UCSD-AML1 (cell line): Measurements from ENCODE around the gene REST.

Source experiments
- DNase-seq: peaks from one replicate; lab custom pipeline; 2025; ENCODE audit not compliant: unreplicated experiment; lab: John Stamatoyannopoulos, UW

Gene REST

DNA sequence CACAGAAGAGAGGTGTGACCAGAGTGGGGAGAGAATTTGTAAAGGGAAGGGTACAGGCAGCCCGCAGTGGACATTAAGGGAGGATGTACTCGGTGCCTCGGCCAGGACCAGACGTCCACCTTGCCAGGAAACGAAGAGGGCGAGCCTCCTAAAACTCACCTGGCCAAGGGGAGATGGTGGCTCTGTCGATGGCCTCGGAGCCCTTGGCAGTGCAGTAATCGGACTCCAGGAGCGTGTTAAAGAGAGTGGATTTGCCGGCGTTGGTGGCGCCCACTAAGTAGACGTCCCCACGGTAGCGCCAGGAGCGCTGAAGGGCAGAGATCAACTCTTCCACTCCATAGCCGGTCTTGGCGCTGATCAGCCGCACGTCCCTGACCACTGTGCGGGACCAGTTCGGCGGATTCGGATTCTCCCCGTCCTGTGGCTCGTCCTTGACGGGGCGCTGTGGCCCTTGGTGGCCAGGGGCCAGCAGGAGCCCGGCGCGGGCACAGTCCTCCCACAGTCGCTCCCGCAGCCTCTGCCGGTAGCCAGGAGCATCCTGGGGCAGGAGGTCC lies 68.7 kb downstream of the REST start:
- DNase-seq = peak; percentile 40

DNA sequence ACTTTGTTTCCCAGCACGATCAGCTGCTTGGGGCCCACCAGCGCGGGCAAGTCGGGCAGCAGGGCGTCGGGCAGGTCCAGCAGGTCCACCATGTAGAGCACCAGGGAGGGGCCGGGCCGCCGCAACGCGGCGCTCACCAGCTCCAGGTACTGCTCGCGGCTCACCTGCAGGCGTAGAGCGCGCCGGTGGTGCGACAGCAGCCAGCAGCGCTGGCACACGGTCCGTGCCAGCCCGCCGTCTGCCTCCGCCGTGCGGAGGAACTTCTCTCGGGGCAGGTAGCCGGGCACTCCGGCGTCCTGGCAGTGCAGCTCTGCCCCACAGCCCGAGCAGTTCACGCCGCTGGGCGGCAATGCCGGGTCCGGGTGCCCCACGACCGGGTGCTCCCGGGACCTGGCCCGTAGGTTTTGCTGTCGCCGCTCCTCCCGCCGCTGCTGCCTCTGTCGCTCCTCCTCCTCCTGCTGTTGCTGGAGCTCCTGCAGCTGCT lies 69.2 kb downstream of the REST start:
- DNase-seq = peak; percentile 68

DNA sequence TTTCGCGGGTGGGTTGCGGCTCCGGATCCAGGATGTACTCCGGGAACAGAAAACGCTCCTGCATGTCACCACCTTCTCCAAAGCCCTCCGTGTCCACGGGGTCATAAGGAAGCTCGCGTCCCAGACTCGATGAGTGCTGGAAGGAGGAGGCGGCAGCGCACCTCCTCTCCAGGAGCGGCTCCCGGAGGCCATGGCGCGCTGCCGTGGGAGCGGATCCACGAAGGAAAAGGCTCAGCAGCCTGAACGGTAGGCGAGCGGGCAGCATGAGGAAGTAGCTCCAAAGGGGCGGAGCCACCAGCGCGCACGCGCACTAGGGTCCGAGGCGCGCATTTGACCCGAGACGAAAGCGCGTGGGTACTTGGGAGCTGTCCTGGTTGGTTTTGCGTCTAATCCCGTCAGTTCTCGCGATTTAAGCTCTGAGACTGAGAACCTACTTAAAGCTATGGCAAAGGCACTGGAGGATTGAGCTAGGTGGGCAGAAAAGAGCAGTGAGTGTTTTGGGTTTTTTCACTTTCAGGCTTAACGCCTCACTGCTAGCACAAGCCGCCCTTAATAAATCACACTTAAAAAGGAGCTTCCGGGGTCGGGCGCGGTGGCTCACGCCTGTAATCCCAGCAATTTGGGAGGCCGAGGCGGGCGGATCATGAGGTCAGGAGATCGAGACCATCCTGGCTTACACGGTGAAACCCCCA lies 69.8 kb downstream of the REST start, which contains the start of gene NOA1:
Gene NOA1 (minus strand): TSS at position 286 of the 692 bp plus-strand sequence. CDS start 21 bp downstream, at position 265.
- peak; percentile 99 for DNase-seq

DNA sequence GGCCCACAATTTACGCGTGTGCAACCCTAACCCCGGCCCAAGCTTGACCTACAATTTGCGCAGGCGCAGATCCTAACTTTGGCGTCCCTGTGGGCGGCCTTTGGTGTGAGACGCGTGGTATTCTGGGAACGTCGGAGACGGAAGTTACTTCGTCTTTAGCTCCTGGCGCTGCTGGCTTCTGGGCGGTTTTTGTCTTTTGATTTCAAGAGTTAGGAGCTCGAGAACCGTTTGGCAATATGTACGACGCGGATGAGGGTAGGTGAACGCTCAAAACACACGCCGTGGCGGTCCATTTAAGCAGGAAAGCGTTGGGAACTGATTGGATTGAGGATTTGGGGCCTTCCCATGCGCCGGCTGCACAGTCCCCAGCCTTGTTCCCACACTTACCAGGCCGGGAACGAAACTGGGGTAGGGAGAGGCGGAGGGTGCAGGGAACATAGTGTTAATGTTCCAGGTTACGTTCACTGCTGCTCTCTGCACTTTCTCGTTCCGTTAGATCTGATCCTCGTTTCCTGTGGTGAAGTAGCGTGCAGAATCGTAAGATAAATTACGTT lies 71.1 kb downstream of the REST start, which contains the start of gene POLR2B:
Gene POLR2B (plus strand): TSS at position 147 of the 554 bp plus-strand sequence. CDS start 90 bp downstream, at position 237.
- DNase-seq = peak; percentile 95

DNA sequence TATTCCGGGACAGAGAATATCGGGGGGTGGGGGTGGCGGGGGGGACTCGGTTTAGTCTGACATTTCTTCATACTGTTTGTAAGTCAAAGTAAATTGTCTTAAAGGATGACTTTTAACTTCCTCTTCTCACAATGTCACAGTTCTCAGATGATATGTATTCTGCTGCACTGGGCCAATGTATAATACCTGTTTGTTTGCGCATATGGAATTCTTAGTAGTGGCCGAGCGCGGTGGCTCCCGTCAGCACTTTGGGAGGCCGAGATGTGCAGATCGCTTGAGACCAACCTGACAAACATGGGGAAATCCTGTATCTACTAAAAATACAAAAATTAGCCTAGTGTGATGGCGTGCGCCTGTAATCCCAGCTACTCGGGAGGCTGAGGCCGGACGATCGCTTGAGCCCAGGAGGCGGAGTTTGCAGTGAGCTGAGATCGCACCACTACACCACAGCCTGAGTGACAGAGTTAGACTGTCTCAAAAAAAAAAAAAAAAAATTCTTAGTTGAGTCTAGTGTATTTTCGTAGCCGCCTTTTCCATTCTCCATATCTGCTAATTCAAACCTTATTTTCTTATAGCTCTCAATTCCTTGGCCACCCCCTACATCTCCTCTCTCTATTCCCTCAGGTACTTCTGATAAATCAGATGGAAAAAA lies 71.8 kb downstream of the REST start:
- DNase-seq = peak; percentile 28

DNA sequence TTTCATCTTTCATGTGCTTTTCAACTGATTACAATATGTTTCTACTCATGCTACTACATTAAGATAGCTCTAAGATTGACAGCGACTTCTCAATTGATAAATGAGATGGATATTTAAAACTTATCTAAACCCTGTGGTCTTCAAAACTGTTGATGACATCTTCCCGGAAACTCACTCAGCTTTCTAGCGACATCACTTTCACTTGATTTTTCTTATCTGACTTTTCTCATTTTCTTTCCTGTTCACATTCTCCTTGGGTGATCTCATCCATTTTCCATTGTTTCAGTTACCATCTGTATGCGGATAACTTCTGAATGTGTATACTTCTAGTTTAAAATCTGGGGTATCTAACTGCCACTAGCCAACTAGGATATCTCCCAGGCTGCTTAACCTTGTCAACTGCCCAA lies 74.1 kb downstream of the REST start:
- no peak for DNase-seq

DNA sequence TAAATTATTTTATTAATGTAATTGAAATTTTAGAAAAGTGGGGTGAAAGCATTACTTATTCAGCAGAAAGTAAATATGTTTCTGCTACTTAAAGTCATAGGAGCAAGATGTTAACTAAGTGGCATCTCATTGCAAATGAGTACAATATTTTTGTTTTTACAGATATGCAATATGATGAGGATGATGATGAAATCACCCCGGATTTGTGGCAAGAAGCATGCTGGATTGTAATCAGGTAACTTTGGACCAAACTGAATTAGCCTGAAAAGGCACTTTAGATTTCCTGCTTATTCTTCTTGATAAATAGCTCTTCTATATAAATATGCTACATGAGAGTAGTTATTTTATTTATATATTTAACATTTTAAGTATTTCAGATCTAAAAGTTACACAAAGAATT lies 78.5 kb downstream of the REST start:
- DNase-seq = no peak

DNA sequence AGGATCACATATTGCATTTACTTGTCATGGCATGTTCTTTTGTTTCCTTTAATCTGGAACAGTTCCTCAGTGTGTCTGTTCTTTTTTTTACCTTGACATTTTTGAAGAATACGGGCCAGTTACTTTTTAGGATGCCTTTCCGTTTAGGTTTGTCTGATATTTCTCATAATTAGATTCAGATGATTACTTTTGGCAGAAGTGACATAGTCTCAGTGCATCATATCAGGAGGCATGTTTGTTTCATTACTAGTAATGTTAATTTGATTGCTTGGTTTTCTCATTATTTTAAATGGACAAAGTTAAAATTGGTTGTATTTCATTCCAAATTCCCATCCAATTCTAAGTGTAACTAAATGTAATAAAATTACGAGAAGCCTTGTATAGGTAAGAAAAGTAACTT lies 79.3 kb downstream of the REST start:
- DNase-seq = no peak

DNA sequence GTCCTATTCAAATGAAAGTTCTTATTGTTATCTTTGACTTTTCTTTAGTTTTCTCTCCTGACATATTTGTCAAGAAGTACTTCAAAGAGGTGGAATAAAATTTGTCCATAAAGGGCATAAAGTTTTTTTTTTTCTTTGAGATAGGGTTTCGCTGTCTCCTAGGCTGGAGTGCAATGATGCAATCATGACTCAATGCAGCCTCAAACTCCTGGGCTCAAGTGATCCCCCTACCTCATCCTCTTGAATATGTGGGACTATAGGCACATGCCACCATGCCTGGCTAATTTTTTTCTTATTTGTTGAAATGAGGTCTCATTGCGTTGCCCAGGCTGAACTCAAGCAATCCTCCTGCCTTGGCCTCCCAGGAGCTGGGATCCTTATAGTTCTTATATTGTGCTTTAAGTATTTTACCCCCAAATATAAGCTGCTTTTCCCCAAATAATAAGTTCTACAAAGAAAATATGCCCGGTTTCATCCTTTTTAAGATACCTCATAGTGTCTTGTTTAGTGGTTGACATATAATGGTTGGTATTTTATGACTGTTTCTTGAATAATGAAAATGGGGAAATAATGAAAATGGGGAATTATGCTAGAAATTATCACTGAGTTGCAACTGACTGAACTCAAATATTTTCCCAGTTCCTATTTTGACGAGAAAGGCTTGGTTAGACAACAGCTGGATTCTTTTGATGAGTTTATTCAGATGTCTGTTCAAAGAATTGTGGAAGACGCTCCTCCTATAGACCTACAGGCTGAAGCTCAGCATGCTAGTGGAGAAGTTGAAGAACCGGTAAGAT lies 82.6 kb downstream of the REST start:
- no peak for DNase-seq

DNA sequence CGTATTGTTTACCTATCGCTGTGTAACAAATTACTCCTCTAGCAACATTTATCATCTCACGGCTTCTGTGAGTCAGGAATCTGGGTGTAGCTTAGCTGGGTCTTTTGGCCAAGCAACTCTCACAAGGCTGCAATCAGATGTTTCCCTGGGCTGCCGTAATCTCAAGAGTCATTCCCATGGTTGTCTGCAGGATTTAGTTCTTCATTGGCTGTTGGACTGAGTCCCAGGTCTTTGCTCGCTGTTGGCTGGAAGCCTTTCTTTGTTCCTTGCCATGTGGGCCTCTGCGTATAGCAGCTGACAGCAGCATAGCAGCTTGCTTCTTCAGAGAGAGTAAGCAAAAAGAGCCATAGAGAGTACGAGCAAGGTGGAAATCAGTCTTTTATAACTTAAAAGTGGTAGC lies 87.8 kb downstream of the REST start:
- no peak for DNase-seq

DNA sequence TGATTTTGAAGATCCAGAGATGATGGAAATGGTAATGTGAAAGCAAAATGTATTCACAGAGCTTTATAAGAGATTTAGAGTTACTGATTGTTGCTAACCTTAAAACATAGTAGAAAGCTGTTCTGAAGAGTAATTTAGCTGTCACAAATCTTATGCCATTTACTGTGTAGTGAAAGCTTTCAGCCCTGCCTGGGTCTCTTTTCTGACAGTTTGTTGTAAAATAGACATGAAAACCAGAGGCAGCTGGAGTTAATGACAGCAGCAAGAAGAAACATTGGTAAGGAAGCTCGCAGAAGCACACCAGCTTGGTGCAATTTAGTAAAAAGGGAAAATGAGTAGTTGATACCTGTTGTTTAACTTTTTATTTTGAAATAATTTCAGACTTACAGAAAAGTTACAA lies 92.1 kb downstream of the REST start:
- no peak for DNase-seq

DNA sequence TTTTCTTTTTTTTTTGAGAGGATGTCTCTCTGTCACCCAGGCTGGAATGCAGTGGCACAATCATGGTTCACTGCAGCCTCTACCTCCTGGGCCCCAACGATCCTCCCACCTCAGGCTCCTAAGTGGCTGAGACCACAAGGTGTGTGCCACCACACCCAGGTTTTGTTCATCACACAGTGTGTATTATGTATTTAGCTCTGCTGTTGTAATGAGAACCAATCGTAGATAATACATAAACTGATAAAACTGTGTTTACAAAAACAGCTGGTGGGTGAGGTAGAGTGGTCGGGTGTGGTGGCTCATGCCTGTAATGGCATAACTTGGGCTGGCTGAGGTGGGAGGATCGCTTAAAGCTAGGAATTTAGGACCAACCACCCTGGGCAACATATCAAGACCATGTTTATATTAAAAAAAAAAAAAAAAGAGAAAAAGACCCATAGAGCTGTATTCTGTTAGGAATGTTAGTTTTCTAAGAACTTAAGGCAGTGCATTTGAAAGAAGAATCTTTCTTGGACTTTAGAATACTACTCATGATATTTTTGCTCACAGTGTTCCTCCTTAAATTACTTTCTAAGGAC lies 105.9 kb downstream of the REST start:
- DNase-seq = no peak
